ENCODE data around the gene FRMPD4.

DNA sequence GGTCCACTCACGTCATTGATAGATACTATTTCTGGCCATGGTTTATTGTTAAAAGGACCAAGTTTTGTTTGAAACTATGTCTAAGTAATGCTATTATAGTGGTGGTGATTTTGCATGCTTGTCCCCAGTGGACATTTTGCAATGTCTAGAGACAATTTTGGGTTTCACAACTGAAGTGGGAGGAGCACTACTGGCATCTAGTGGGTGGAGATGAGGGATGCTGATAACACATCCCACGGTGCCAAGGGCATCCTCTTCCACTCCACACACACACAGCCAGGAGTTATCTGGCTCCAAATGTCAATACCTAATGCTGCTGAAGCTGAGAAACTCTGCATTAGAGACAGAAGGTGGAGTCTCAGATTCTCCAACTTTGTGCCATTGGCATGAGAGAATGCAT is 131.2 kb downstream of the FRMPD4 start:
- TF ChIP-seq, protein P1, sequence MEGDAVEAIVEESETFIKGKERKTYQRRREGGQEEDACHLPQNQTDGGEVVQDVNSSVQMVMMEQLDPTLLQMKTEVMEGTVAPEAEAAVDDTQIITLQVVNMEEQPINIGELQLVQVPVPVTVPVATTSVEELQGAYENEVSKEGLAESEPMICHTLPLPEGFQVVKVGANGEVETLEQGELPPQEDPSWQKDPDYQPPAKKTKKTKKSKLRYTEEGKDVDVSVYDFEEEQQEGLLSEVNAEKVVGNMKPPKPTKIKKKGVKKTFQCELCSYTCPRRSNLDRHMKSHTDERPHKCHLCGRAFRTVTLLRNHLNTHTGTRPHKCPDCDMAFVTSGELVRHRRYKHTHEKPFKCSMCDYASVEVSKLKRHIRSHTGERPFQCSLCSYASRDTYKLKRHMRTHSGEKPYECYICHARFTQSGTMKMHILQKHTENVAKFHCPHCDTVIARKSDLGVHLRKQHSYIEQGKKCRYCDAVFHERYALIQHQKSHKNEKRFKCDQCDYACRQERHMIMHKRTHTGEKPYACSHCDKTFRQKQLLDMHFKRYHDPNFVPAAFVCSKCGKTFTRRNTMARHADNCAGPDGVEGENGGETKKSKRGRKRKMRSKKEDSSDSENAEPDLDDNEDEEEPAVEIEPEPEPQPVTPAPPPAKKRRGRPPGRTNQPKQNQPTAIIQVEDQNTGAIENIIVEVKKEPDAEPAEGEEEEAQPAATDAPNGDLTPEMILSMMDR (IDR thresholded peaks at IDR 0.05), result no peak
- TF ChIP-seq ZFX (IDR thresholded peaks at IDR 0.05; ENCODE audit: borderline replicate concordance), result no peak

All from 22Rv1 (cell line).